GM23338 (cell line): ENCODE data around the gene RTL10. TPM values are rescaled to one million over a fixed set of nuclear protein-coding genes. Genes with fewer than 3 reads are reported as not detected.

Experiments
- ATAC-seq: fragments of 200-7000 bp; cut with Tn5 transposase; 3 replicates; pipeline ENCODE4 v1.9.1; 2020
- DNase-seq: peaks from one replicate; pipeline ENCODE4 v3.0.0-alpha.2; 2015; ENCODE audit warnings: low spot score
- H2AFZ ChIP-seq: fragments of 200-600 bp; sonication (generic); 2 replicates; pipeline ENCODE4 v1.8.0; 2016; ENCODE audit warnings: antibody characterized with exemption, mild to moderate bottlenecking, moderate library complexity
- H3F3A ChIP-seq: fragments of 200-600 bp; sonication (generic); replicated peaks from 2 replicates; pipeline ENCODE4 v1.8.0; 2017; ENCODE audit warnings: antibody characterized with exemption, mixed run types, low read depth
- H3K27ac ChIP-seq: fragments of 200-600 bp; sonication (generic); 2 replicates; pipeline ENCODE4 v1.6.1; 2016; ENCODE audit warnings: low read depth
- H3K27me3 ChIP-seq: fragments of 200-600 bp; sonication (generic); 2 replicates; pipeline ENCODE4 v1.8.0; 2016; ENCODE audit warnings: mild to moderate bottlenecking, mixed run types, moderate library complexity; ENCODE audit not compliant: insufficient read depth
- H3K36me3 ChIP-seq: fragments of 200-600 bp; sonication (generic); 2 replicates; pipeline ENCODE4 v1.8.0; 2016; ENCODE audit warnings: mild to moderate bottlenecking; ENCODE audit not compliant: insufficient read depth
- H3K4me1 ChIP-seq: fragments of 200-600 bp; sonication (generic); 2 replicates; pipeline ENCODE4 v1.8.0; 2016; ENCODE audit warnings: mild to moderate bottlenecking, moderate library complexity; ENCODE audit not compliant: insufficient read depth
- H3K4me2 ChIP-seq: fragments of 200-600 bp; sonication (generic); 2 replicates; pipeline ENCODE4 v1.7.1; 2017; ENCODE audit warnings: mixed run types
- H3K4me3 ChIP-seq: fragments of 200-600 bp; sonication (generic); 2 replicates; pipeline ENCODE4 v1.6.1; 2016; ENCODE audit warnings: mixed run types
- H3K79me2 ChIP-seq: fragments of 200-600 bp; sonication (generic); replicated peaks from 2 replicates; pipeline ENCODE4 v1.8.0; 2017; ENCODE audit warnings: mild to moderate bottlenecking; ENCODE audit not compliant: insufficient read depth
- H3K9me2 ChIP-seq: fragments of 200-600 bp; sonication (generic); 2 replicates; pipeline ENCODE4 v1.8.0; 2017; ENCODE audit not compliant: insufficient read depth
- H4K20me1 ChIP-seq: fragments of 200-600 bp; sonication (generic); replicated peaks from 2 replicates; pipeline ENCODE4 v1.8.0; 2017; ENCODE audit warnings: mild to moderate bottlenecking; ENCODE audit not compliant: insufficient read depth
- H3K27ac Mint-ChIP-seq: 2 replicates; pipeline ENCODE4 v1.8.0; 2020; ENCODE audit warnings: inconsistent platforms, mild to moderate bottlenecking, moderate library complexity, mixed read lengths
- H3K27me3 Mint-ChIP-seq: 3 replicates; pipeline ENCODE4 v1.8.0; 2022; ENCODE audit warnings: low read depth, mild to moderate bottlenecking, moderate library complexity, mixed read lengths, inconsistent platforms; ENCODE audit not compliant: insufficient read depth, poor library complexity
- H3K36me3 Mint-ChIP-seq: 3 replicates; pipeline ENCODE4 v1.8.0; 2021; ENCODE audit warnings: low read depth, mild to moderate bottlenecking, inconsistent platforms, moderate library complexity, mixed read lengths
- H3K4me1 Mint-ChIP-seq: 3 replicates; pipeline ENCODE4 v1.8.0; 2020; ENCODE audit warnings: mild to moderate bottlenecking, inconsistent platforms, mixed read lengths
- H3K4me3 Mint-ChIP-seq: 3 replicates; pipeline ENCODE4 v1.8.0; 2021; ENCODE audit warnings: moderate library complexity, mild to moderate bottlenecking, inconsistent platforms, mixed read lengths
- H3K9me3 Mint-ChIP-seq: 3 replicates; pipeline ENCODE4 v1.8.0; 2020; ENCODE audit warnings: moderate library complexity, mild to moderate bottlenecking, inconsistent platforms, mixed read lengths
- EZH2phosphoT487 ChIP-seq: fragments of 200-600 bp; sonication (generic); IDR thresholded peaks from one replicate; pipeline ENCODE4 v1.8.1; 2018; ENCODE audit warnings: antibody characterized with exemption; ENCODE audit not compliant: unreplicated experiment
- ZNF331 ChIP-seq: fragments of 250-450 bp; sonication (Bioruptor Pico); IDR thresholded peaks from 2 replicates; pipeline ENCODE4 v1.5.0; 2020; ENCODE audit warnings: low read depth, mild to moderate bottlenecking, moderate library complexity
- ZNF462 ChIP-seq: fragments of 250-450 bp; sonication (Bioruptor Pico); IDR thresholded peaks from 2 replicates; pipeline ENCODE4 v1.5.0; 2020; ENCODE audit warnings: mild to moderate bottlenecking, moderate library complexity
- polyA plus RNA-seq: library from polyadenylated mRNA; unstranded; fragments of >200 nt; fragmentation: Nextera tagmentation; extraction: Ambion mirVana; gene quantifications from 2 replicates; pipeline ENCODE4 v1.2.1, GENCODE V29; 2016
- total RNA-seq: library from RNA; depleted of rRNA; stranded (reverse); fragments of >200 nt; shearing (Covaris generic); gene quantifications from 2 replicates; pipeline ENCODE4 v1.2.3, GENCODE V29; 2014
- TF ChIP-seq, protein P1 (sequence below): IDR thresholded peaks from one replicate; pipeline ENCODE4 v1.6.1; 2018; ENCODE audit warnings: antibody characterized with exemption; ENCODE audit not compliant: unreplicated experiment

RTL10 gene
- total and polyA plus RNA-seq, 2 experiments from 2014 or later, result 9.4 to 17.4 TPM

DNA sequence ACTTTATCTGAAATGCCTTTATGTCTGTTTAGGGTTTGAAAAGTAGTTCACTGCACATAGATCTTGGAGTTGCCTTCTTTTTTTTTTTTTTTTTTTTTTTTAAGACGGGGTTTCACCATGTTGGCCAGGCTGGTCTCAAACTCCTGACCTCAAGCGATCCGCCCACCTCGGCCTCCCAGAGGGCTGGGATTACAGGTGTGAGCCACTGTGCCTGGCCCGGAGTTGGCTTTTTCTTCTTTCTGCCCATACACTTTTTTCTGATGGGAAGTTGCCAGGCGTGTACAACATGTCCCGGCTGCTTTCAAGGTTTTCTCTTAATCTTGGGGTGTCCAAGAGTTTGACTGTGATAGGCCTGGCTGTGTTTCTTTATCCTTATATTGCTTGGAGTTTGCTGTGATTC, 12.9 kb upstream of the RTL10 start:
- no peak overlapping the region for H3K27ac Mint-ChIP-seq
- peaks cover 12% of the 10 kb centered on the region for H3K4me1 Mint-ChIP-seq
- ATAC-seq, result no peak
- Histone ChIP-seq H2AFZ (no peak overlapping the region), H3K27ac (no peak overlapping the region), H3K36me3 (no peaks in the 10 kb centered on the region), H3K9me2 (no peaks in the 10 kb centered on the region), H3K4me1 (no peaks in the 10 kb centered on the region), H3K27me3 (no peaks in the 10 kb centered on the region), H3K79me2 (no peaks in the 10 kb centered on the region), H3K4me3 (no peak overlapping the region), H3F3A (no peaks in the 10 kb centered on the region), H3K4me2 (no peak overlapping the region), H4K20me1 (no peaks in the 10 kb centered on the region)
- H3K36me3 Mint-ChIP-seq, result no peaks in the 10 kb centered on the region
- no peak for DNase-seq
- no peak overlapping the region for H3K4me3 Mint-ChIP-seq
- no peaks in the 10 kb centered on the region for H3K9me3 Mint-ChIP-seq
- H3K27me3 Mint-ChIP-seq, result peaks cover 10% of the 10 kb centered on the region
- TF ChIP-seq, protein P1, sequence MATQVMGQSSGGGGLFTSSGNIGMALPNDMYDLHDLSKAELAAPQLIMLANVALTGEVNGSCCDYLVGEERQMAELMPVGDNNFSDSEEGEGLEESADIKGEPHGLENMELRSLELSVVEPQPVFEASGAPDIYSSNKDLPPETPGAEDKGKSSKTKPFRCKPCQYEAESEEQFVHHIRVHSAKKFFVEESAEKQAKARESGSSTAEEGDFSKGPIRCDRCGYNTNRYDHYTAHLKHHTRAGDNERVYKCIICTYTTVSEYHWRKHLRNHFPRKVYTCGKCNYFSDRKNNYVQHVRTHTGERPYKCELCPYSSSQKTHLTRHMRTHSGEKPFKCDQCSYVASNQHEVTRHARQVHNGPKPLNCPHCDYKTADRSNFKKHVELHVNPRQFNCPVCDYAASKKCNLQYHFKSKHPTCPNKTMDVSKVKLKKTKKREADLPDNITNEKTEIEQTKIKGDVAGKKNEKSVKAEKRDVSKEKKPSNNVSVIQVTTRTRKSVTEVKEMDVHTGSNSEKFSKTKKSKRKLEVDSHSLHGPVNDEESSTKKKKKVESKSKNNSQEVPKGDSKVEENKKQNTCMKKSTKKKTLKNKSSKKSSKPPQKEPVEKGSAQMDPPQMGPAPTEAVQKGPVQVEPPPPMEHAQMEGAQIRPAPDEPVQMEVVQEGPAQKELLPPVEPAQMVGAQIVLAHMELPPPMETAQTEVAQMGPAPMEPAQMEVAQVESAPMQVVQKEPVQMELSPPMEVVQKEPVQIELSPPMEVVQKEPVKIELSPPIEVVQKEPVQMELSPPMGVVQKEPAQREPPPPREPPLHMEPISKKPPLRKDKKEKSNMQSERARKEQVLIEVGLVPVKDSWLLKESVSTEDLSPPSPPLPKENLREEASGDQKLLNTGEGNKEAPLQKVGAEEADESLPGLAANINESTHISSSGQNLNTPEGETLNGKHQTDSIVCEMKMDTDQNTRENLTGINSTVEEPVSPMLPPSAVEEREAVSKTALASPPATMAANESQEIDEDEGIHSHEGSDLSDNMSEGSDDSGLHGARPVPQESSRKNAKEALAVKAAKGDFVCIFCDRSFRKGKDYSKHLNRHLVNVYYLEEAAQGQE, result no peak
- TF ChIP-seq EZH2phosphoT487 (no peak), ZNF331 (no peak), ZNF462 (CRISPR knock-in tag) (no peak)
